H9 (cell line): ENCODE measurements around the gene ZNF587B. TPM values are rescaled to one million over a fixed set of nuclear protein-coding genes. Genes with fewer than 3 reads are reported as not detected.

Experiments
- DNase-seq: peaks from one replicate; pipeline ENCODE4 v3.0.0-alpha.2; 2017
- H2AFZ ChIP-seq: one replicate; pipeline ENCODE4 v1.6.1; 2013; ENCODE audit warnings: mild to moderate bottlenecking, low read length, control low read depth, moderate library complexity
- H2AK5ac ChIP-seq: 2 replicates; pipeline ENCODE4 v1.6.1; 2013; ENCODE audit warnings: low read length, control low read depth, mixed read lengths; ENCODE audit not compliant: insufficient read length
- H2BK120ac ChIP-seq: one replicate; pipeline ENCODE4 v1.6.1; 2013; ENCODE audit warnings: low read depth, mild to moderate bottlenecking, low read length, control low read depth, inconsistent platforms; ENCODE audit not compliant: poor library complexity, severe bottlenecking
- H2BK12ac ChIP-seq: 2 replicates; pipeline ENCODE4 v1.6.1; 2013; ENCODE audit warnings: low read length, control low read depth, mixed read lengths, low read depth; ENCODE audit not compliant: insufficient read length
- H2BK15ac ChIP-seq: 2 replicates; pipeline ENCODE4 v1.6.1; 2013; ENCODE audit warnings: low read depth, low read length, control low read depth
- H2BK20ac ChIP-seq: one replicate; pipeline ENCODE4 v1.6.1; 2013; ENCODE audit warnings: low read depth, mild to moderate bottlenecking, low read length, control low read depth, inconsistent platforms; ENCODE audit not compliant: poor library complexity, severe bottlenecking
- H2BK5ac ChIP-seq: 2 replicates; pipeline ENCODE4 v1.6.1; 2013; ENCODE audit warnings: low read length, control low read depth, mixed read lengths; ENCODE audit not compliant: insufficient read length
- H3K14ac ChIP-seq: 2 replicates; pipeline ENCODE4 v1.6.1; 2013; ENCODE audit warnings: low read length, control low read depth; ENCODE audit not compliant: insufficient read depth
- H3K18ac ChIP-seq: 2 replicates; pipeline ENCODE4 v1.6.1; 2013; ENCODE audit warnings: low read depth, mild to moderate bottlenecking, mixed read lengths, low read length, control low read depth; ENCODE audit not compliant: insufficient read length
- H3K23ac ChIP-seq: 2 replicates; pipeline ENCODE4 v1.6.1; 2013; ENCODE audit warnings: low read length, control low read depth, mixed read lengths, low read depth; ENCODE audit not compliant: insufficient read length
- H3K23me2 ChIP-seq: 2 replicates; pipeline ENCODE4 v1.6.1; 2013; ENCODE audit warnings: low read depth, mild to moderate bottlenecking, mixed read lengths, low read length, control low read depth; ENCODE audit not compliant: insufficient read length, poor library complexity, severe bottlenecking
- H3K27ac ChIP-seq: 2 replicates; pipeline ENCODE4 v1.5.1; 2013; ENCODE audit warnings: low read length, control low read depth, mixed read lengths, low read depth; ENCODE audit not compliant: insufficient read length
- H3K27me3 ChIP-seq: 2 replicates; pipeline ENCODE4 v1.6.1; 2013; ENCODE audit warnings: low read length, control low read depth, inconsistent platforms; ENCODE audit not compliant: insufficient read depth
- H3K4ac ChIP-seq: 2 replicates; pipeline ENCODE4 v1.6.1; 2013; ENCODE audit warnings: low read depth, mild to moderate bottlenecking, control low read depth, inconsistent platforms, low read length, moderate library complexity
- H3K4me1 ChIP-seq: 2 replicates; pipeline ENCODE4 v1.6.1; 2013; ENCODE audit warnings: low read length, control low read depth, inconsistent platforms; ENCODE audit not compliant: insufficient read depth
- H3K4me2 ChIP-seq: 2 replicates; pipeline ENCODE4 v1.6.1; 2013; ENCODE audit warnings: low read length, control low read depth, mixed read lengths; ENCODE audit not compliant: insufficient read length, insufficient read depth
- H3K56ac ChIP-seq: 2 replicates; pipeline ENCODE4 v1.6.1; 2013; ENCODE audit warnings: low read depth, mild to moderate bottlenecking, mixed read lengths, low read length, control low read depth; ENCODE audit not compliant: insufficient read length
- H3K79me1 ChIP-seq: 2 replicates; pipeline ENCODE4 v1.6.1; 2013; ENCODE audit warnings: low read depth, mild to moderate bottlenecking, moderate library complexity, low read length, control low read depth, inconsistent platforms; ENCODE audit not compliant: insufficient read depth, poor library complexity, severe bottlenecking
- H3K79me2 ChIP-seq: 2 replicates; pipeline ENCODE4 v1.6.1; 2013; ENCODE audit warnings: low read length, control low read depth, inconsistent platforms; ENCODE audit not compliant: insufficient read depth
- H3K9ac ChIP-seq: 2 replicates; pipeline ENCODE4 v1.6.1; 2013; ENCODE audit warnings: low read length, control low read depth, mixed read lengths; ENCODE audit not compliant: insufficient read length; ENCODE audit errors: extremely low read depth
- H3K9me3 ChIP-seq: one replicate; pipeline ENCODE4 v1.6.1; 2013; ENCODE audit warnings: low read depth, low read length, inconsistent platforms; ENCODE audit not compliant: control insufficient read depth
- H3T11ph ChIP-seq: one replicate; pipeline ENCODE4 v1.6.1; 2013; ENCODE audit warnings: mild to moderate bottlenecking, low read length, control low read depth, inconsistent platforms
- H4K20me1 ChIP-seq: one replicate; pipeline ENCODE4 v1.6.1; 2013; ENCODE audit not compliant: control insufficient read depth, insufficient read length, insufficient read depth
- H4K5ac ChIP-seq: 2 replicates; pipeline ENCODE4 v1.6.1; 2013; ENCODE audit warnings: low read depth, mild to moderate bottlenecking, mixed read lengths, low read length, control low read depth; ENCODE audit not compliant: insufficient read length
- H4K8ac ChIP-seq: replicated peaks from 2 replicates; pipeline ENCODE4 v1.6.1; 2013; ENCODE audit warnings: low read length, control low read depth, mixed read lengths, low read depth; ENCODE audit not compliant: insufficient read length
- H4K91ac ChIP-seq: 2 replicates; pipeline ENCODE4 v1.6.1; 2013; ENCODE audit warnings: low read depth, mild to moderate bottlenecking, moderate library complexity, mixed read lengths, low read length, control low read depth; ENCODE audit not compliant: insufficient read length
- H3K27ac Mint-ChIP-seq, 3 experiments: 2 replicates in 2 of 3; 3 replicates in 1 of 3; pipeline ENCODE4 v1.8.0; 2020 to 2021; ENCODE audit warnings: mixed read lengths in 3 of 3, mild to moderate bottlenecking in 1 of 3, moderate library complexity in 1 of 3
- H3K27me3 Mint-ChIP-seq: 2 replicates; pipeline ENCODE4 v1.8.0; 2021; ENCODE audit warnings: low read depth, mild to moderate bottlenecking, moderate library complexity, mixed read lengths
- H3K36me3 Mint-ChIP-seq, 3 experiments: 2 replicates in 2 of 3; 3 replicates in 1 of 3; pipeline ENCODE4 v1.8.0; 2020 to 2021; ENCODE audit warnings: low read depth in 3 of 3, mixed read lengths in 3 of 3; ENCODE audit not compliant: insufficient read depth in 1 of 3
- H3K4me1 Mint-ChIP-seq, 2 experiments: 2 replicates each; pipeline ENCODE4 v1.8.0; 2020; ENCODE audit warnings: mixed read lengths in 2 of 2
- H3K4me3 Mint-ChIP-seq, 2 experiments: 2 replicates in 1 of 2; 3 replicates in 1 of 2; pipeline ENCODE4 v1.8.0; 2020 to 2021; ENCODE audit warnings: mild to moderate bottlenecking in 2 of 2, mixed read lengths in 2 of 2, moderate library complexity in 1 of 2
- H3K9me3 Mint-ChIP-seq, 2 experiments: 2 replicates in 1 of 2; 3 replicates in 1 of 2; pipeline ENCODE4 v1.8.0; 2020; ENCODE audit warnings: mild to moderate bottlenecking in 2 of 2, mixed read lengths in 2 of 2, moderate library complexity in 1 of 2
- WGBS: extraction: QIAGEN DNeasy Blood & Tissue Kit; methylation state at CpG from one replicate; pipeline ENCODE4 v1.1.7; 2013; ENCODE audit warnings: missing lambda C conversion rate, low lambda C conversion rate, mixed read lengths; ENCODE audit not compliant: insufficient read length; ENCODE audit errors: extremely low coverage; 5-methylcytosine and 5-hydroxymethylcytosine counted together
- total RNA-seq: library from RNA; stranded (reverse); gene quantifications from 2 replicates; pipeline ENCODE4 v1.2.1, GENCODE V29; 2021
- TF ChIP-seq, protein P1 (sequence below): fragments of 200-600 bp; sonication (generic); conservative IDR thresholded peaks from 3 replicates; pipeline ENCODE4 v1.8.0; 2021; ENCODE audit warnings: antibody characterized with exemption, mild to moderate bottlenecking

ZNF587B gene
- total RNA-seq, 1 experiment from 2014 or later, result 45.2 TPM

DNA sequence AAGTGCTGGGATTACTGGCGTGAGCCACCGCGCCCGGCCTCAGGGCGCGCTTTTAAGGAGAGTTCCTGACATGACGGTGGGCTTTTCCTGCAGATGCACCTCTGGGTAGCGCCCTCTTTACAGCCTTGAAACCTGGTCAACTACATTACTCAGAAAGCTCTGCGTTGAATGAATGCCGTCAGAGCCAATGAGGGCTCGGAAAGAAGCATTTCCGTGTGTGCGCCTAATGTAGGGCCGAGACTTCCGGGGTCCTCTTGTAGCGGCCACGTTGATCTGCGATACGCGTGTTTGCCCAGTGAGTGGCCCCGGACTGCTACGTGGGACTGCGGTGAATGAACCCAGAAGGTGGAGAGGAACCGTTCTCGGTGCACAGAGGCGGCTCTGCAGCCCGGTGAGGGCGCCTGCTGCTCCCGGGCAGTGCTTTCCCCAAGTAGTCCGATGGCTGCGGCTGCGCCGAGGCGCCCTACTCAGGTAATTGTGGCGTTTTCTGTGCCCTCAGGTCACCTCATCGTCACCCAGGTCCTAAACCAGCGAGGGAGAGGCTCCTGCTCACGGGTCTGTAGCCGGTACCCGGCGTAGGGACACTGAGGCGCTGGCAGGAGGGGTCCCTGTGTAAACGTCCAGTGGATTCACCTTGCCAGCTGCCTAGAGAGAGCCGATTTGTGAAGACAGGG, 10.5 kb upstream of the ZNF587B start:
- no peak overlapping the region for H4K91ac ChIP-seq

More for the DNA sequence above, 10.5 kb upstream of the ZNF587B start:
- Histone ChIP-seq H3K79me1 (no peaks in the 10 kb centered on the region), H3T11ph (no peak overlapping the region), H2BK5ac (no peak overlapping the region), H3K14ac (peak overlapping the region; percentile 84), H3K23ac (no peak overlapping the region), H4K5ac (no peak overlapping the region), H4K20me1 (no peaks in the 10 kb centered on the region), H3K9ac (peak overlapping the region; percentile 92), H3K4me1 (no peaks in the 10 kb centered on the region; the same call in 1 of the 2 replicates), H3K9me3 (no peaks in the 10 kb centered on the region), H2BK15ac (no peak overlapping the region), H3K56ac (no peak overlapping the region), H2AFZ (no peak overlapping the region), H3K27ac (no peak overlapping the region), H3K18ac (peak overlapping the region; percentile 60), H2AK5ac (no peak overlapping the region), H2BK20ac (no peak overlapping the region), H2BK120ac (no peak overlapping the region), H3K23me2 (peaks cover 7% of the 10 kb centered on the region), H3K27me3 (no peaks in the 10 kb centered on the region), H3K4ac (no peak overlapping the region), H3K4me2 (peak overlapping the region; percentile 99), H2BK12ac (no peak overlapping the region), H4K8ac (no peak overlapping the region), H3K79me2 (peaks cover 32% of the 10 kb centered on the region; the same call in 1 of the 2 replicates)
- TF ChIP-seq, protein P1, sequence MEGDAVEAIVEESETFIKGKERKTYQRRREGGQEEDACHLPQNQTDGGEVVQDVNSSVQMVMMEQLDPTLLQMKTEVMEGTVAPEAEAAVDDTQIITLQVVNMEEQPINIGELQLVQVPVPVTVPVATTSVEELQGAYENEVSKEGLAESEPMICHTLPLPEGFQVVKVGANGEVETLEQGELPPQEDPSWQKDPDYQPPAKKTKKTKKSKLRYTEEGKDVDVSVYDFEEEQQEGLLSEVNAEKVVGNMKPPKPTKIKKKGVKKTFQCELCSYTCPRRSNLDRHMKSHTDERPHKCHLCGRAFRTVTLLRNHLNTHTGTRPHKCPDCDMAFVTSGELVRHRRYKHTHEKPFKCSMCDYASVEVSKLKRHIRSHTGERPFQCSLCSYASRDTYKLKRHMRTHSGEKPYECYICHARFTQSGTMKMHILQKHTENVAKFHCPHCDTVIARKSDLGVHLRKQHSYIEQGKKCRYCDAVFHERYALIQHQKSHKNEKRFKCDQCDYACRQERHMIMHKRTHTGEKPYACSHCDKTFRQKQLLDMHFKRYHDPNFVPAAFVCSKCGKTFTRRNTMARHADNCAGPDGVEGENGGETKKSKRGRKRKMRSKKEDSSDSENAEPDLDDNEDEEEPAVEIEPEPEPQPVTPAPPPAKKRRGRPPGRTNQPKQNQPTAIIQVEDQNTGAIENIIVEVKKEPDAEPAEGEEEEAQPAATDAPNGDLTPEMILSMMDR, result no peak; the same call in 2 of the 3 replicates
- H3K4me3 Mint-ChIP-seq, result peak overlapping the region; percentile 96 to 98
- H3K36me3 Mint-ChIP-seq, result peaks cover 5 to 43% (median 34%) of the 10 kb centered on the region in 3 experiments
- peaks cover 0 to 2% of the 10 kb centered on the region in 2 experiments; a peak in 1 of 5 replicates for H3K9me3 Mint-ChIP-seq
- H3K4me1 Mint-ChIP-seq, result peaks cover 51% of the 10 kb centered on the region in 2 experiments
- H3K27ac Mint-ChIP-seq, result peak overlapping the region; percentile 90 to 99 (median 98)
- no CpG with 5 or more reads among the region's 44 CpGs for WGBS
- peak; percentile 92 for DNase-seq
- H3K27me3 Mint-ChIP-seq, result no peaks in the 10 kb centered on the region
